Activated naive CD8-positive, alpha-beta T cell treated with anti-CD3 and anti-CD28 coated beads, Interleukin-2, amount 10 ng/mL, durations not matched to agents 7 days and 5 days (primary cell): ENCODE results near the gene MED22. TPM values are rescaled to one million over a fixed set of nuclear protein-coding genes. Genes with fewer than 3 reads are reported as not detected.
"Not testable (repeated sequence)": the region's sequence is repeated elsewhere in the genome, so short reads cannot be mapped to it uniquely, and the experiment has no call there.

Source experiments
- ATAC-seq: fragments of 150-1000 bp; cut with Tn5 transposase; one replicate; pipeline ENCODE4 v1.10.0; 2021; ENCODE audit warnings: low read depth, moderate library complexity
- POLR2A ChIA-PET: fragments of 350-600 bp; sonication (Branson Sonifier 250); formaldehyde crosslinking; loops from one replicate; lab custom pipeline; 2021; ENCODE audit warnings: antibody characterized with exemption; lab: Charles Lee
- DNase-seq: peaks from one replicate; pipeline ENCODE4 v3.0.0; 2021
- H3K27ac Mint-ChIP-seq: one replicate; pipeline ENCODE4 v1.8.0; 2022; ENCODE audit warnings: mild to moderate bottlenecking, mixed read lengths
- H3K27me3 Mint-ChIP-seq: one replicate; pipeline ENCODE4 v1.8.0; 2022; ENCODE audit warnings: mild to moderate bottlenecking, moderate library complexity, mixed read lengths
- H3K36me3 Mint-ChIP-seq: one replicate; pipeline ENCODE4 v1.8.0; 2021; ENCODE audit warnings: mild to moderate bottlenecking, mixed read lengths
- H3K4me1 Mint-ChIP-seq: one replicate; pipeline ENCODE4 v1.8.0; 2021; ENCODE audit warnings: mixed read lengths
- H3K4me3 Mint-ChIP-seq: one replicate; pipeline ENCODE4 v1.8.0; 2022; ENCODE audit warnings: mild to moderate bottlenecking, moderate library complexity, mixed read lengths
- H3K9me3 Mint-ChIP-seq: one replicate; pipeline ENCODE4 v1.8.0; 2021; ENCODE audit warnings: mixed read lengths
- total RNA-seq, 2 experiments: library from RNA; stranded (reverse); gene quantifications; one replicate each; pipeline ENCODE4 v1.2.3, GENCODE V29; 2021

Gene MED22
- total RNA-seq, 2 experiments from 2014 or later, result 27.8 to 35.5 TPM

DNA sequence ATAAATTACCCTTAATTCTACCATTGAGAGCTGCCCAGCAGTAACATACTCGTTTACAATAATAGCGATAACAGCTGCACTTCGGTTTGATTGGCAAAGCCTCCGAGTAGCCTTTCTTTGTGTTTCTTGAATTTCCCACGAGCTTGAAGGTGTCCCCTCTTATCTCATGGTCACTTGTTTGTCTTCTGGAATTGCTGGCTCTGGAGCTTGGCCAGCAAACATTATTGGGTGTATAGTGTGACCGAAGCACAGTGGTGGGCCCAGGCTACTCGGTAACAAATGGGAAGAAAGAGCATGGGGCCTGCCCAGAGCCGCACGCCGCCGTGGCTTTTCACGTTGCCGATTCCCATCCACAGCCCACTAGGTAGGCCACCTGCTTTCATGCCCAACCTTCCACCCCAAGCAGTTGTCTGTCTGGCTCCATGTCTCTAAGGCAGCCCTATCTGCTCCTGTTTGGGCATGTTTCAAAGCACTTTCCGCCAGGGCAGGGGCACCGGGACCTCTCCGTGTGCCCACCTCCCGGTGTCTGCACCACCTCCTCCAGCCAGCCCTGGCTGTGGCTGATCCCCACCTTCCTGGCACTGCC lies 36.9 kb upstream of the MED22 start:
- ATAC-seq (no peak), DNase-seq (no peak)
- no peaks in the 10 kb centered on the region for H3K9me3 Mint-ChIP-seq
- H3K4me1 Mint-ChIP-seq, result no peaks in the 10 kb centered on the region
- POLR2A ChIA-PET, result no interaction called here
- no peak overlapping the region for H3K27ac Mint-ChIP-seq
- H3K27me3 Mint-ChIP-seq, result no peaks in the 10 kb centered on the region
- H3K36me3 Mint-ChIP-seq, result no peaks in the 10 kb centered on the region
- no peak overlapping the region for H3K4me3 Mint-ChIP-seq

DNA sequence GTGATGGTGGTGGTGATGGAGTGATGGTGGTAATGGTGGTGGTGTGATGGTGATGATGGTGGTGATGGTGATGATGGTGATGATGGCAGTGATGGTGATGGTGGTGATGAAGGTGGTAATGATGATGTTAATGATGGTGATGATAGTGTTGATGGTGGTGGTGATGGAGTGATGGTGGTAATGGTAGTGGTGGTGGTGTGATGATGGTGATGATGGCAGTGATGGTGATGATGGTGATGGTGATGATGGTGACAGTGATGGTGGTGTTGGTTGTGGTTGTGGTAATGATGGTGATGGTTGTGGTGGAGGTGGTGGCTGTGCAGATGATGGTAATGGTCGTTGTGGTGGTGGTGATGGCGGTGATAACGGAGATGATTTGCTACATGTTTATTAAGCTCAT lies 35.5 kb upstream of the MED22 start:
- POLR2A ChIA-PET, result no interaction called here
- peaks cover 6% of the 10 kb centered on the region for H3K4me1 Mint-ChIP-seq
- no peaks in the 10 kb centered on the region for H3K27me3 Mint-ChIP-seq
- ATAC-seq, result no peak
- no peak overlapping the region for H3K27ac Mint-ChIP-seq
- H3K36me3 Mint-ChIP-seq, result no peaks in the 10 kb centered on the region
- DNase-seq, result no peak
- no peaks in the 10 kb centered on the region for H3K9me3 Mint-ChIP-seq
- H3K4me3 Mint-ChIP-seq, result no peak overlapping the region

DNA sequence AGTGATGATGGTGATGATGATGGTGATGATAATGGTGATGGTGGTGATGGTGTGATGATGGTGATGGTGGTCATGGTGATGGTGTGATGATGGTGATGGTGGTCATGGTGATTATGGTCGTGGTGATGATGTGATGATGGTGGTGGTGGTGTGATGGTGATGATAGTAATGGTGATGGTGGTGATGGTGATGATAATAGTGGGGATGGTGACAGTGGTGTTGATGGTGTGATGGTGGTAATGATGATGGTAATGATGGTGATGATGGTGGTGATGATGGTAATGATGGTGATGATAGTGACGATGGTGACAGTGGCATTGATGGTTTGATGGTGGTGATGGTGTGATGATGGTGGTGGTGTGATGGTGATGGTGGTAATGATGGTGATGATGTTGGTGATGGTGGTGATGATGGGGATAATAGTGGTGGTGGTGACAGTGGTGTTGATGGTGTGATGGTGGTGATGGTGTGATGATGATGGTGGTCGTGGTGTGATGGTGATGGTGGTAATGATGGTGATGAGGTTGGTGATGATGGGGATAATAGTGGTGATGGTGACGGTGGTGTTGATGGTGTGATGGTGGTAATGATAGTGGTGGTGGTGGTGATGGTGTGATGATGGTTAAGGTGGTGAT lies 34.7 kb upstream of the MED22 start:
- no peak overlapping the region for H3K27ac Mint-ChIP-seq
- ATAC-seq (no peak), DNase-seq (no peak)
- H3K27me3 Mint-ChIP-seq, result no peaks in the 10 kb centered on the region
- no peaks in the 10 kb centered on the region for H3K36me3 Mint-ChIP-seq
- no peak overlapping the region for H3K4me3 Mint-ChIP-seq
- POLR2A ChIA-PET, result no interaction called here
- peaks cover 10% of the 10 kb centered on the region for H3K4me1 Mint-ChIP-seq
- H3K9me3 Mint-ChIP-seq, result no peaks in the 10 kb centered on the region

DNA sequence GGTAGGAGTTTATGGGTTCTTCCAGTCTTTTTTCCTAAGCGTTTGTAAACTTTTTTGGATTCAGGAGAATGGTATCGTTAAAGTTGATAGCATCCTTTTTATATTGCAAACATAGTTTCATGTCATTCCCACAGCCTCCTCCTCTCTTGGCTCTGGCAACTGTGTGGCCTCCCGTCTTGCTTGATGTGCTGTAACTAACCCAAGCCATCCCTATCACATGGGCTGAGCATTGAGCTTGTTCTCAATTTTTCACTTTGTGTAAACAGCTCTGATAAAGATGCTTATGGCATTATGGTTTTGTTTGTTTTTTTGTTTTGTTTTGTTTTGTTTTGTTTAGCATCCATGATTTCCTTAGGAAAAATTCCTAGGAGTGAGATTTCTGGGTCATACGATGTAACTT lies 32.8 kb upstream of the MED22 start:
- H3K27me3 Mint-ChIP-seq, result peaks cover 3% of the 10 kb centered on the region
- no peak overlapping the region for H3K27ac Mint-ChIP-seq
- no peaks in the 10 kb centered on the region for H3K36me3 Mint-ChIP-seq
- H3K4me3 Mint-ChIP-seq, result no peak overlapping the region
- no peaks in the 10 kb centered on the region for H3K9me3 Mint-ChIP-seq
- peaks cover 14% of the 10 kb centered on the region for H3K4me1 Mint-ChIP-seq
- DNase-seq (no peak), ATAC-seq (no peak)
- POLR2A ChIA-PET, result interaction anchor here (0.7 kb wide), 1 partner anchor 681 kb away, joined by 4 read pairs; no protein-coding TSS in a partner anchor

DNA sequence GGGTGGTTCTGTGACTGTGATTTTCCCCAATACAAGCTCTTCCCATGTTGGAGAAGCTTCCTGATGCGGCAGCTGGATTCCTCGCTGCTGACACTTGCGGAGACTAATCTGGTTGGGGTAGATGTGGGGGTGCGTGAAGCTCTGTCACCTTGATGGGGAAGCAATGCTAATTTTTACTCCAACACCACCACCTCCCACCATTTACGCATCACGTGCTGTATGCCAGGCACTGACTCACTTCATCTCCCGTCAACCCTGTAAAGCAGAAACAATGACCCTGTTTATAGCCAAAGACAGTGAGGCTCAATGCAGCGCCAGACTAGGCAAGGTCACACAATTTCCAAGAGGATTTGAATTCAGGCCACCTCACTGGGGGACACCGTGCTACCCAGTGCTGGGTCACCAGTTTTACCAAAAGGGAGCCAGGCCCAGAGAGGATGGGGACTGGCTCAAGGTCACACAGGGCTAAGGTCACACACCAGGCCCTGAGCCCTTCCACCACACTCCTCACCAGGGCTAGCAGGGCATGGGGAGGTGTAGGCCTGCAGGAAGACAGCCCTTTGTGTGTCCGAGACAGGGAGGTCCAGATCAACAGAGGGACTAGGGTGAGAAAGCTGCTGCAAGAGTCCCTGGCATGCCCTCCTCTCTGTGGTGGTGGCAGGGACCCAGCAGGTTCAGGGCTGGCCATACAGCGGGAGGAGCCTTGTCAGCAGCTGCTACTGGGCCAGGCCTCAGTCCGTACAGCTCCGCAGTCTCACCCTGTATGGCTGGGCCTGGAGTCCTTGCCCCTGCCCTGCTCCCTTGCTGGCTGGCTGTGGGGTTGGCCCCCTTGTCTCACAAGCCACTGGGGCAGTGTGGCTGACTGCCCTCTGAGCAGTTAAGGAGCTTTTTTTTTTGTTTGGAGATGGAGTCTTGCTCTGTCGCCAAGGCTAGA lies 31.5 kb upstream of the MED22 start:
- Mint-ChIP-seq H3K4me3 (no peak overlapping the region), H3K27ac (no peak overlapping the region), H3K4me1 (peaks cover 16% of the 10 kb centered on the region), H3K36me3 (peaks cover 6% of the 10 kb centered on the region), H3K9me3 (no peaks in the 10 kb centered on the region), H3K27me3 (peaks cover 3% of the 10 kb centered on the region)
- DNase-seq (no peak), ATAC-seq (no peak)
- POLR2A ChIA-PET, result interaction anchor here (0.7 to 1.4 kb wide), 2 partner anchors 10 to 23 kb away, joined by 3 to 4 read pairs; partner anchors contain the start of genes SURF1 and SURF2

DNA sequence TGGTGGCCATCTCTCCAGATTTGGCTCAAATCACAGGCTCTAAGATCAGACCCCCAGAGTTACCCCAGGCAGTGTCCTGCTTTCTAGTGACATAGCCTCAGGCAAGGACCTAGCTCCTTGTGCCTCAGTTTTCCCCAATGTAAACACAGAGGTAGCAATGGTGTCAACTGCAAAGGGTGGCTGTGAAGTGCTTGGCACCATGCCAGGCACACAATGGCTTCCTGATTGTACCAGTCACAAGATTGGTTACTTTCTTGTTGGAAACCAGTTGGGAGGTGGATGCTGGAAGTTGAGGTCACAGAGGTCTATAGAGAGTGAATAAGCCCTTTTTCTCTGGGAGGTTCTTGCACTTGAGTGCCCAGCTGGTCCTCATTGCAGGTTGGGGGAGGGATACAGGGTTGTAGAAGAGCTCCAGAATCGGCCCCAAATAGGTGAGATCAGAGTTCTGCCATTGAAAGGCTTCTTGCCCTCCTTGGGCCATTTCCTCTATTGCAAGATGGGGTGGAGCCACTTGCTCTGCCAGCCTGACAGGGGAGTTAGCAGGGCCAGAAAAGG lies 30.6 kb upstream of the MED22 start:
- Mint-ChIP-seq H3K4me3 (no peak overlapping the region), H3K36me3 (peaks cover 6% of the 10 kb centered on the region), H3K27me3 (peaks cover 3% of the 10 kb centered on the region), H3K27ac (no peak overlapping the region), H3K9me3 (no peaks in the 10 kb centered on the region), H3K4me1 (peaks cover 20% of the 10 kb centered on the region)
- DNase-seq (no peak), ATAC-seq (no peak)
- POLR2A ChIA-PET, result interaction anchor here (0.7 to 1.4 kb wide), 2 partner anchors 11 to 22 kb away, joined by 3 to 4 read pairs; partner anchors contain the start of genes SURF1 and SURF2

DNA sequence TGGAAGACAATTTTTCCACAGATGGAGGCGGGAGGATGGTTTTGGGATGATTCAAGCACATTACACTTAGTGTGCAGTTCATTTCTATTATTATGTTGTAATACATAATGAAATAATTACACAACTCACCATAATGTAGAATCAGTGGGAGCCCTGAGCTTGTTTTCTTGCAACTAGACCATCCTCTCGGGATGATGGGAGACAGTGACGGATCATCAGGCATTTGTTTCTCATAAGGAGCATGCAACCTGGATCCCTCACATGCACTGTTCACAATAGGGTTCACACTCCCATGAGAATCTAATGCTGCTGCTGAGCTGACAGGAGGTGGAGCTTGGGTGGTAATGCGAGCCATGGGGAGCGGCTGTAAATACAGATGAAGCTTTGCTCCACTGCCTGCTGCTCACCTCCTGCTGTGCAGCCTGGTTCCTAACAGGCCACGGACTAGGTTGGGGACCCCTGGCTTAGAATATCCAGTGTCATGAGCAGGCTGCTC lies 29.8 kb upstream of the MED22 start:
- Mint-ChIP-seq H3K9me3 (no peaks in the 10 kb centered on the region), H3K4me1 (peaks cover 26% of the 10 kb centered on the region), H3K27ac (no peak overlapping the region), H3K27me3 (peaks cover 3% of the 10 kb centered on the region), H3K4me3 (no peak overlapping the region), H3K36me3 (peaks cover 10% of the 10 kb centered on the region)
- no peak for DNase-seq
- ATAC-seq, result no peak
- POLR2A ChIA-PET, result no interaction called here

DNA sequence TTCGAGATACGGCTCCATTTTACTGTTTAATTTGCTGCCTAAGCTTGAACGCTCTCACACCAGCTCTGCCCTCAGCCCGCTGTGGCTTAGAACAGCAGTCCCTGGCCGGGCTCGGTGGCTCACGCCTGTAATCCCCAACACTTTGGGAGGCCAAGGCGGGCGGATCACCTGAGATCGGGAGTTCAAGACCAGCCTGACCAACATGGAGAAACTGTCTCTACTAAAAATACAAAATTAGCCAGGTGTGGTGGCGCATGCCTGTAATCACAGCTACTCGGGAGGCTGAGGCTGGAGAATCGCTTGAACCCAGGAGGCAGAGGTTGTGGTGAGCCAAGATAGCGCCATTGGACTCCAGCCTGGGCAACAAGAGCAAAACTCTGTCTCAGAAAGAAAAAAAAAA lies 29.3 kb upstream of the MED22 start:
- not testable (repeated sequence) for H3K27me3 Mint-ChIP-seq, DNase-seq, H3K9me3 Mint-ChIP-seq, ATAC-seq, H3K27ac Mint-ChIP-seq
- Mint-ChIP-seq H3K4me3 (peak overlapping the region; percentile 61), H3K4me1 (peaks cover 31% of the 10 kb centered on the region), H3K36me3 (peaks cover 14% of the 10 kb centered on the region)
- POLR2A ChIA-PET, result interaction anchor here (1.2 to 1.4 kb wide), 4 partner anchors 21 to 42 kb away, joined by 3 to 10 read pairs (median 6); partner anchors contain the start of genes MED22, RPL7A, SURF1 and SURF2

DNA sequence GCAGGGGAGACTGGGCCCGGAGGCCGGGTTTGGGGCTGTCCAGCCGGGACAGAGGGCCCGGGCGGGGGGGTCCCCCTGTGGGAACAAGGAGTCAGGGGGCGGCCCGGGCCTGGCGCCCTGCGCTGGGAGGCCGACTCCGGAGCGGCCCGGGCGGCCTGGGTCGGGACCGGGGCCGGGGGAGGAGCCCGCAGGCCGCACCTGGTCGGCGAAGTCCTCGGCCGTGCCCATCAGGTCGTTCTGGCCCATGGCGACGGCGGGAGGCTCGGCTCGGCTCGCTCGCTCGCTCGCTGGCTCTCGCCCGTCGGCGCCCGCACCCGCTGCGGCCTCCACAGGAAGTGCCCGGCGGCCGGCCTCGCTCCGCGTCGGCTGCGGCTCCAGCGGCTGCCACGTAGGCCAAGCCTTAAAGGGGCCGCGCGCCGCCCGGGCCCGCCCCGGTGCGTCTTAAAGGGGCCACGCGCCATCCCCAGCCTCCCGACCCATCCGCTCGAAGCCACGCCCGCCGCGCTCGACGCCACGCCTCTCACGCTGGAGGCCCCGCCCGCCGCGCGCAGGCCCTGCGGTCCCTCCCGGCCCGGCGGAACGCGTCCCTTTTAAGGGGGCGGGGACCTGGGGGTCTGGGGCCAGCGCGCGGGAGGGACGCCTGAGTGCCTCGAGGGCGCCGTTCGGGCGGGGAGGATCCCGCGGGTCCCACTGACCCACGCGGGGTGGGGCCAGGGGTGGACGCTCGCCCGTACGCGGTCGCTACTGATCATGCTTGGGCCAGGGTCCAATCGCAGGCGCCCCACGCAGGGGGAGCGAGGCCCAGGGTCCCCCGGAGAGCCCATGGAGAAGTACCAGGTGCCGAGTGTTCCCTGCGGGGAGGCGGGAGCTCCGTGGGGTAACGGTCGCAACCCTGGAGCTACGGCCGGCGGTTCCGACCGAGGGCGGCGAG lies 28.1 kb upstream of the MED22 start, which contains the start of the genes STKLD1 and SURF4:
STKLD1 (plus strand) TSS at position 643 of the 931 bp plus-strand sequence; CDS start at position 751, 108 bp downstream.
SURF4 (minus strand) TSS at position 337 of the 931 bp plus-strand sequence; CDS start at position 246, 91 bp downstream.
- peaks cover 17% of the 10 kb centered on the region for H3K36me3 Mint-ChIP-seq
- H3K4me3 Mint-ChIP-seq, result peak within 1 kb of the TSS; percentile 95

DNA sequence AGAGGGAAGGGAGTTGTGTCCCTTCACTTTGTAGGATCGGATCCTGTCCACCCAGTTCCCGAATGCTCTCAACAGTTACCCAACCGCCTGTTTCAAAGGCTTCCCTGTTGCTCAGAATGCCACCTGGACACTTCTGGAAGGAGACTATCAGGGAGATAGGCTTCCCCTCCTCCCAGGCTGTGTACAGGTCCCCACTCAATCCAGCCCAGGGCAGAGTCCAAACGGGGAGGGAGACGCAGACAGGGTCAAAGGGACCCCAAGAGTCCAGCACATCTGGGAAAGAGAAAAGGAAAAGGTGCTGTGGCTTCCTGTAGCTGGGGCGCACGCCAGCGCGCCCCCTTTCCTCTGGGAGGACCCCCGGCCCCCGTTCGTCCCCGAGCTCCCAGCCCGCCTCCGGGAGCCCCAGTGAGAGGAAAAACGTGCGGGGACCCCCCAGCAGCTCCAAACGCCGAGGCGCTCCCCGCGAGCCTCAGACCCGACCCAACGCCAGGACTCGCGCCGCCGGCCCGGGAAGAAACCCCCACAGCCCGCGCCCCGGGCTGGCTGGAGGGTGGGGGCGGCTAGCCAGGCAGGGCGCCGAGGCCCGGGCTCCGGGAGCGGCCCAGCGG lies 27.3 kb upstream of the MED22 start:
- no peak for DNase-seq
- ATAC-seq, result peak; percentile 3
- peaks cover 49% of the 10 kb centered on the region for H3K4me1 Mint-ChIP-seq
- H3K27ac Mint-ChIP-seq, result peak overlapping the region; percentile 99
- H3K27me3 Mint-ChIP-seq, result peaks cover 3% of the 10 kb centered on the region
- H3K36me3 Mint-ChIP-seq, result peaks cover 20% of the 10 kb centered on the region
- no peaks in the 10 kb centered on the region for H3K9me3 Mint-ChIP-seq
- POLR2A ChIA-PET, result interaction anchor here (0.9 to 7.1 kb wide), 9 partner anchors 11 to 42 kb away, joined by 3 to 162 read pairs (median 7); partner anchors contain the start of genes MED22, REXO4, RPL7A and SURF1
- peak overlapping the region; percentile 95 for H3K4me3 Mint-ChIP-seq

More for the DNA sequence above, 28.1 kb upstream of the MED22 start, which contains the start of the genes STKLD1 and SURF4:
- Mint-ChIP-seq H3K9me3 (no peaks in the 10 kb centered on the region), H3K4me1 (peaks cover 41% of the 10 kb centered on the region), H3K27ac (peak within 1 kb of the TSS; percentile 99), H3K27me3 (peaks cover 3% of the 10 kb centered on the region)
- POLR2A ChIA-PET, result interaction anchor here (1.2 to 7.1 kb wide), 9 partner anchors 12 to 41 kb away, joined by 3 to 162 read pairs (median 8); partner anchors contain the start of genes MED22, RPL7A, SURF1 and SURF2
- ATAC-seq (peak; percentile 78), DNase-seq (peak; percentile 99)

DNA sequence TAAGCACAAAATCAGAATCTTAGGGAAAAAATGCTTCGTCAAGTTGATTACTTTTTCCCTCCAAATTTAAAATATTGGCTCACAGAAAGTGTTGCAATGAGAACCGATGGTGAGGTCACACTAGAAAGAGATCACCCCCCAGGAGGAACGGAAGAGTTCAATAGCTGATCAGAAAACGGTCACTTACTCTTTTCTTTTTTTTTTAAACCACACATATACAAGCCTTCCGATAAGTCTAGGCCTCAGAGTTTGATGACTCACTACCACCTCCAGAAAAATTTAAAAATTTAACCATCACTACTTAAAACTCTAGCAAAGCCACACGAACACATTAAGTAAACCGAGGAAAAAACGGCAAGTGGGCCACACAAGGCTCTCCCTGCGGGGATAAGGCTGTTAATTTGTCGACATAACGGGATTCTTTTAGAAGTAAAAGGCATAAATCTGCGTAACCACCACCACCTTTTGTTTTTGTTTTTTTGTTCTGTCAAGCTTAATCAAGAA lies 26.7 kb upstream of the MED22 start:
- ATAC-seq, result peak; percentile 16
- peak overlapping the region; percentile 95 for H3K4me3 Mint-ChIP-seq
- POLR2A ChIA-PET, result interaction anchor here (0.7 to 7.1 kb wide), 11 partner anchors 10 to 111 kb away, joined by 3 to 162 read pairs (median 7); partner anchors contain the start of genes MED22, REXO4, RPL7A and SURF1
- peak overlapping the region; percentile 99 for H3K27ac Mint-ChIP-seq
- no peak for DNase-seq
- H3K4me1 Mint-ChIP-seq, result peaks cover 54% of the 10 kb centered on the region
- H3K36me3 Mint-ChIP-seq, result peaks cover 24% of the 10 kb centered on the region
- H3K27me3 Mint-ChIP-seq, result peaks cover 3% of the 10 kb centered on the region
- H3K9me3 Mint-ChIP-seq, result no peaks in the 10 kb centered on the region
